Measurements from ENCODE around the gene VTI1A. TPM values are rescaled to one million over a fixed set of nuclear protein-coding genes. Genes with fewer than 3 reads are reported as not detected.

The VTI1A gene
- total and polyA plus RNA-seq, 9 of the 15 experiments (the other 6 are each of a cell fraction or from before 2014, with no cell fraction given): 9.3 to 21.4 (median 16.0) TPM

GRCh38 chr10:112675560-112676083 is 228.6 kb downstream of the VTI1A start (continued):
- TF ChIP-seq CUX1 (CRISPR knock-in tag; IDR thresholded peaks at IDR 0.05) (no peak), NR0B1 (IDR thresholded peaks at IDR 0.05; ENCODE audit: partially characterized antibody) (no peak), RBM14 (IDR thresholded peaks at IDR 0.05; ENCODE audit: borderline replicate concordance, insufficient read depth, low read depth, low read length) (no peak), SOX6 (IDR thresholded peaks at IDR 0.05) (peak; percentile 39; the same call in 1 of the 2 replicates), NFXL1 (CRISPR knock-in tag; IDR thresholded peaks at IDR 0.05) (no peak), PYGO2 (tag; IDR thresholded peaks at IDR 0.05) (no peak), CXXC5 (CRISPR knock-in tag; IDR thresholded peaks at IDR 0.05) (peak; percentile 39; the same call in 1 of the 2 replicates), HMGN3 (IDR thresholded peaks at IDR 0.05; ENCODE audit: borderline replicate concordance, extremely low read depth, insufficient read length, low read depth, low read length) (no peak), E2F3 (CRISPR knock-in tag; IDR thresholded peaks at IDR 0.05) (no peak), NR3C1 (CRISPR knock-in tag; IDR thresholded peaks at IDR 0.05) (no peak), RUNX1 (IDR thresholded peaks at IDR 0.05; ENCODE audit: low read depth) (no peak), HLTF (IDR thresholded peaks at IDR 0.05) (no peak), MAX (CRISPR knock-in tag; IDR thresholded peaks at IDR 0.05) (no peak), LCOR (CRISPR knock-in tag; IDR thresholded peaks at IDR 0.05) (no peak), ZNF79 (CRISPR knock-in tag; IDR thresholded peaks at IDR 0.05; ENCODE audit: low read depth) (no peak), RBM22 (IDR thresholded peaks at IDR 0.05; ENCODE audit: low read depth, low read length, poor library complexity, severe bottlenecking) (no peak), RERE (CRISPR knock-in tag; IDR thresholded peaks at IDR 0.05; ENCODE audit: borderline replicate concordance) (no peak)

Measured in K562 (cell line).